Stimulated activated CD8-positive, alpha-beta memory T cell treated with anti-CD3 and anti-CD28 coated beads, Interleukin-15, amount 100 ng/mL, for 1 hour (primary cell): ENCODE measurements around the gene GPR149.

Experiments
- DNase-seq: peaks from one replicate; pipeline ENCODE4 v3.0.0-alpha.2; 2020; ENCODE audit warnings: low read depth

GPR149 gene

DNA sequence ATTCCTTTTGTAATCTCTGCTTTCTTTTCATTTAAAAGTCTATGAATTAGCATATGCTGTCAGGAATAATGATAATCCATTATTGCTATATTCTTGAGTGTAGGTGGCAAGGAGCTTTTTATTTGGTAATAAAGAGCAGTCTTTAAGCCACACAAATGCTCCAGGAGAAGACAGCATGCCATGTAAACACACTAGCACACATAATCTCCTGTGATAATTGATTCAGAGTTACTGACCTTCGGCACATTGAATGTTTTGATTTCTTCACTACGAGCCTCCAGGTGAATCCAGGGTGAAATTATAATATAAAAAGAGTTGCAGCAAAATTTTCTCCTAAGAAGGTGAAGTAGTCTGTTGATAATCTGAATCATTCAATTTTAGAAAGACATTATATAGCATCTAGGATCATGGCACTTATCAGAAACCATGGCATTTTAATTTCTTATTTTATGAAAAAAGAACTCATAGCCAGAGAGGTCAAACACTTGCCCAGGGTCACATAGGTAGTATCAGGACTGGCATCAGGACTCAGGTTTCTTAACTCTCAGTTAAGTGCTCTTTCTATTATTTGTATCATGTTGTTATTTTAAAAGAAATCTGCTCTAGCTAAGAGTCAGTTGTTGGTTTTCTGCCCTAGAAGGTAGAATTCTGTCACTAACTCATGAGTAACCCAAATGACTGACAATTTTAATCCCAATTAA, 84.4 kb downstream of the GPR149 start:
- no peak for DNase-seq

DNA sequence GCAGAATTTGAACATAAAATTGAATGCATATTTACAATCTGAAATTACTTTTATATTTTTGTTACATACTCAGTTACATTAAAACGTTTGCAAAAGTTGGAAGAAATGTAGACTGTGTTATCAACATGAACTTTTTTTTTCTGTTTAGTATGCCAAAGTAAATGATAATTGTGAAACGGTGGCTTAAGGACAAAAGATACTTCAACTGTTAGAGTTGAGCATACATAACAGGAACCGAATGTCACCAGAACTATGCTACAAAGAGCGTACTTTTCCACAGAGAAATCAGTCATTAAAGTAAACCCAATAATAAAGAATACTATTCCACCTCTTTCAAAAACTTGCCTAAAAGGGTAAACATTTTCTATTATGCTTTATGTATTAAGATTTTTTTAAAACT, 91.4 kb downstream of the GPR149 start:
- DNase-seq = no peak

DNA sequence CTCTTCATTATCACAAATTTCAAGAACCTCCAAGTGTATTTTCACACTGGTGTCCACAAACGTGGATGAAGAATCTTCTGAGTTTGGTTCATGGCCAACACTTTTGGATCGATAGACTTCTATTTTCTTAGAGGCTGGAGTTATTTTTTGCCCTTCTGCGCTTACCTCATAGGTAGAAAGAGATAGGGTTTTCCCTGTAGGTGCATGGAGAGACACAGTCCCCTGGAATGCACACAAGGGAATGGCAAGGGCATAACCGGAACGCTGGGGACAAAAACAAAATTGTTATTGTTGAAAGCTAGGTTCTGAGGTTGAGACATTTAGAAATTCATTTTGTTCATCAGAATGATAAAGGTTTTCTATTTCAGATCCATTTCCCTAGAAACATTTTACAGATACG, 92.0 kb downstream of the GPR149 start:
- no peak for DNase-seq

DNA sequence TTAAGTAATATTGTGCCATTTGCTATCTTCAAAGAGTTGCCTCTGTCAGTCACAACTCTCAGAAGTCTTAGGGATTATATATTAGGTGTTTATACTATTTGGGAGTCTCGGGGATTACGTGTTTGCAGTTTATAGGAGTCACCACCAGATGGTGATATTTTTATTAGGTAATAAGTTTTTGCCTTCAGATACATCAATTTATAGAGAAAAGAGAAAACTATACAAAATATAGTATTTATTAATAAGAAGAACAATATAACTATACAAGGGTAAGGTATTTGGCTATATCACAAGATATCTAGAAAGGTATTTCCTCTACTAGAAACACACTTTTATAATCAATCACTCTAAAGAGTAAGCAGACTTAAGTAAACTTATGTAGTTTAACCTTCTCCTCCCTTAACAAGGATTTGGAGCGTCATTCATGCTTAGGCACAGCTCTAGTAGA, 95.0 kb downstream of the GPR149 start:
- no peak for DNase-seq

DNA sequence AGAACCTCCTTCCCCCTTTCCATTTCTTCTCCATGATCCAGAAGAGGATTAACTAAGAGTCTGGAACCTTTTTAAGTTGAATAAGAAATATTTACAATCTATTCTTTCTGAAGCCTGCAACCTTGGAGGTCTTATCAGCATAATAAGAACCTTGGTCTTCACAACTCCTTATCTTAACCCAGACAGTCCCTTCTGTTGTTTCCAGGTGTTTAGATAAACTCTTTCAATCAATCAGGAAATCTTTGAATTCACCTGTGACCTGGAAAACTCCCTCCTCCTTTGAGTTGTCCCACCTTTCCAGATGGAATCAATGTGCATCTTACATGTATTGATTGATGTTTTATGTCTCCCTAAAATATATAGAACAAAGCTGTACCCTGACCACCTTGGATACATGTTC, 102.1 kb downstream of the GPR149 start:
- DNase-seq = no peak

DNA sequence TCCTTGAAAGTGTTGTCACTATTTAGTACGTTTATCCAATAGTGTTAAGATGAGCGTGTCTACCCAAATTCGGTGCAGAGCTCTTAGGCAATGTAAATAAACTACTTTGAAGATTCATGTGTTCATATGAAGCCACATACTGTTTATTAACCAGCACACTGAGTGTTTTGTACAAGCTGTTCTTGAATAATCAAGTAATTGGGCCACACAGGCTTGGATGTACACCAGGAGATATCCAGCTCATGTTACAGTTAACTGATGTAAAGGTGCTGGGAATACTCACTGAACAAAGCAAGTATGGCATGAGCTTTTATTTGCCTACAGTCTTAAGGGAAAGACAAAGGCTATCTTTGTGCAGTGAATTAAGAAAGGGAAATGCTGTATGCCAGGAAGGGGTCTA, 105.1 kb downstream of the GPR149 start:
- DNase-seq = no peak

DNA sequence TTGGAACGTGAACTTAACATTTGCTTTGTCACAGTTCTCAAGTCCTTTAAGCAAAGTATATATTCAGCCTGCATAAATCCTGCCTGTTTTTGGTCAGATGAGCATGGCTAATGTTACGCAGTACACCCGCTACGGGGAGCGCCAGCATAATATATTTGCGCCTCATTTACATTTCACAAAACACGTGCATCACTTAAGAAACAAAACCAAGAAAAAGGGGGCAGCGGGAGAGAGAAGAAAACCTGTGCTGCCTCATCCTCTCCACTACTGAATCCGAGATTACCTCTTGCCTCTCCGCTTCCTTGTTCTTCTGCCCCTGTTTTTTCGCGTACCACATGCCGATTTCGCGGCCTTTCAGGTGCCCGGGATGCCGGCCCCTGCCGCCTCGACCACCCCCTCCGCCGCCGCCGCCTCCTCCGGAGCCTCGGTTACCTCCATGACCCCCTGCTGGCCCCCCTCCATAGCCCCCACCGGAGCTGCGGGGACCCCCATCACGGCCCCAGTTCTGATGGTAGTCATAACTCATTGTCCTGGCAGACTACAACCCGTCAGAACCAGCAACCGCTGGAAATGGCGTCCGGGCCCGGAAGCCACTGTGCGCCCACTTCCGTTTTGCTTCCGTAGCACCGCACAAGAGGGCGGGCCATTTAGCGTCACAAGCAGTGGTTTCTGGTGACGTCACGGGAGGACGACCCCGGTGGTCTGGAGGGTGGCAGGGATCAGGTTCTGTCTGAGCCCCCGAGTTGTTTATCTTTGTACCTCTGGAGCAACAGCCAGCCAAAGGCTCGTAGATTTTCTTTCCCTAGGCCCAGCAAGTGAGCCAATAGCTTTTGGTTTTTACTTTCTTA, 105.9 kb downstream of the GPR149 start, which contains the start of gene DHX36:
DHX36 (minus strand) TSS at position 597 of the 848 bp plus-strand sequence; CDS start at position 526, 71 bp downstream.
- DNase-seq = peak; percentile 86

DNA sequence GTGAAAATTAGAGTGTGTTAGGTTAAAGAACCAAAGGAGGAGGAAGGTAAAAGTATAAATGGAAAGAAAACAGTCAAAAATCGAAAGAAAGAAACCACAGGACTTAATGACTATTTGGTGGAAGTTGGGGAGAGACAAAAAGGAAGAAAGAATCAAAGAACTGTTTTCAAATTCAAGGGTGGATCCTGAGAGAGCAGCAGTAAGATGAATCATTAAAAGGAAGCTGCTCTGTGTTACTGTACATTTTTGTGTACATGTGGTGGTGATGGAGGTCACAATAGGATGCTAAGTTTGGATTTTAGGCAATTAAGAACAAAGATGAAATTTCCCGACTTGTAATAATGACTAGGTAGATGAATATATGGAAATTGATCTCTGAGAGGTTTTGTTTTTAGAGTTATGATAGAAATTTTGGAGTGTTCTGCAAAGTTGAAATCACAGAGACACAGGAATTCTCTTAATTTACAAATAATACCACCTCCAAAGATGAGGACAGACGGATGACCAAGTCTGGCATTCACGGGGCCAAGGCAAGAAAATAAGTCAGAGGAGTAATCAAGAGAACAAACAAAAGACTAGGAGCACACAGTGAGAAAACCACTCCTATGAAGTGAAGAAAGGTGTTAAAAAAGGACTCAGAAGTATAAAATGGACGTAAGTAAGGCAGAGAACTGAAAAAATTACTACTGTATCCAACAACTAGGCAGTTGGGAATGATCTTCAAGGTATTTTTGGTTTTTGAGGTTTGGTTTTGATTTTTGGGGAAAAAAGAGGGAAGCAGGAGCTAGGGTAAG, 112.8 kb downstream of the GPR149 start:
- no peak for DNase-seq

DNA sequence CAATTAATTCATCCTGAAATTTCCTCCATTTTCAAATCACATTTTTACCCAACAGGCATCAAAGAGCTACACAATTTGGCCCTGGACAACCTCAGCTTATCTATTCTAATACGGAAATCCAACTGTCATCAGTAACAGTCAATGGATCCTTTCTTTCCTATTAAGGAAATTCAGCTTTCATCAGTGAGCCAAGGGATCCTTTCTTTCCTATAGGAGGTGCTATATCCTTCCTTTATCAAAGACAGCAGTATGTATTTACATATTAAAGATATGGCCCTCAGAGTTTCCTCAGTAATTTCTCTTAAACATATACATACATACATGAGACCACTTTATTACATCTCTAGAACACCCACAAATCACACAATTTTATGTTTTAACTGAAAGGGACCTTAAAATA, 115.8 kb downstream of the GPR149 start:
- no peak for DNase-seq

DNA sequence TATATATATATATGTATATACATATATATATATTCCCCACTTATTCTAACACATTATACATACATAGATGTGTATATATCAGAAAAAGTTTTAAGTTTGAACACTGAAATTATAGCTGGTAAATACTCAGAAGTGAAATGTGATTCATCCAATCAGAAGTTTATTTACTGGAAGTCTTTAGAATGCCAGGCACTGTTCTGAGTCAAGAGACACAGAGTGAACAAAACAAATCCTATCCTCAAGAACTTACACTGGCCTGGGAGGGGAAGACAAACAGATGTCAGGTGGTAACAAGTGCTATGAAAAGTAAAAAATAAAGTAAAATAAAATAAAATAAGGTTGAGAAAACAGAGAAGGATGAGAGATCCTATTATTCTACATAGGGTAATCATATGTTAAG, 119.2 kb downstream of the GPR149 start:
- DNase-seq = no peak

DNA sequence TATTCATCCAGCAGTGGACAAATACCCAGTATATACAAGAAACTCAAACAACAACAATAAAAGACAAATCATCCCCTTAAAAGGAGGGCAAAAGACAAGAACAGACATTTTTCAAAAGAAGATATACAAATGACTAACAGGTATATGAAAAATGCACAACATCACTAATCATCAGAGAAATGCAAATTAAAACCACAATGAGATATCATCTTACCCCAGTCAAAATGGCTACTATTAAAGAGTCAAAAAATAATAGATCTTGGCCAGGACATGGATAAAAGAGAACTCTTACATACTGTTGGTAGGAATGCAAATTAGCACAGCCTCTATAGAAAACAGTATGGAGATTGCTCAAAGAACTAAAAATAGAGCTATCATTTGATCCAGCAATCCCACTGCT, 122.6 kb downstream of the GPR149 start:
- DNase-seq = no peak

DNA sequence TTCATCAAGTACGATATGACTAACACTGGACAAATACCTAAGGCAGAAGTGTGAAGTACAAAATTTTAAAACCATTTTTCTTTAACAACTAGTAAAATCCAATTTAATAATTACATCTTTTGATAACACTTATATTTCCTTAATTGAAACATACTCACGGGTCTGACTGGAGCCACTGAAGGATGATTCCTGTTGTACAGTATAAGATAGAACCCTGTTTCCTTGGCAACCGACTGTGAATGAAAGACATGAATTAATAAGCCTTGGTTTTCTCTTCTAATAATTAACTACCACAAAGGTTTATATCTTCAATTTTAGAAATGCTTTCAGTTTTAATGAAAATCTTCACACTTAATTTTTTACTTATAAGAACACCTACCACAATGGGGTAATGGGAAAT, 125.1 kb downstream of the GPR149 start:
- no peak for DNase-seq

DNA sequence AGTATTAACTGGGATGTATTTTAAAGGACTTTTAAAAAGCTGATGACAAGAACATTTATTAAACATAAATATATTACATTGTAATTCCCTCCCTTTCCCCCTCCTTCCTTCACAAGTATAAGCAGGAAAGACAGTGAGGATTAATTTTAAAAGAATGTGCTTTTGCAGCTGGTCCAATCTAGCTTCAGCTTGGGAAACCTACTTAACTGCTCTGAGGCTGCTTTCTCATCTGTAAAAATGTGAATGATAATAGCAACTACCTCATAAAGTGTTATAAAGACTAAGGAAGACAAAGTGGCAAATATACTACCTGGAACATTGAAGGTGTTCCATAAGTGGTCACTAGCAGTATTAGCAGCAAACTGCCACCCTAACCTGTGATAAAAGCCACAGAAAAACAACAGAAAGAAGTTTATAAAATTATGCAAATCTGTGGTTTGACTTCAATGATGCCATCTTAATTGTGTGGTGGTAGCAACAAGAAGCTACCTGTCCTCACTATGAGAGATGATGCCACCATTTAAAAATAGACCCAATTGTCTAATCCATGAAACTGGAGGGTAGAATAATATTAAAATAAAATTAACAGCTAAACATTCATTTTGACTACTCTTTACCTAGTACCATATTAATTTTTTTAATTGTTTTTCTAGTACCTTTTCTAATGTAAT, 125.7 kb downstream of the GPR149 start:
- DNase-seq = no peak

DNA sequence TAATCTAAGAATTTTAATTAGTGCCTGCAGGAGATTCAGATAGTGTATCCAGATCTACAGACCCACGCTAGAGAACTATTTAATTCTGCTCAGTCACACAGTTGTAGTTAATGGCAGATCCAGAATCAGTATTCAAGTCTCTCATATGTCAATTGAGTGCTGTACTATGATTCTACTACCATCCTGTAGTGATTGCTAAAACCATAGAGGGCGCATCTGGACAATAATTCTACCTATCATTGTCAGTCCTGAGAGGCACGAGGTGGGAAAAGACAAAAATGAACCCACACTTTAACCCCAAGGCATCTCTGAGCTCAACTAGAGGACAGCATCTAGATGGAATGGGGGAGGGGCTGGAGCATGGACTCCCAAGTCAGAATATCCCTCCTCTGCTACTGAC, 128.4 kb downstream of the GPR149 start:
- no peak for DNase-seq

DNA sequence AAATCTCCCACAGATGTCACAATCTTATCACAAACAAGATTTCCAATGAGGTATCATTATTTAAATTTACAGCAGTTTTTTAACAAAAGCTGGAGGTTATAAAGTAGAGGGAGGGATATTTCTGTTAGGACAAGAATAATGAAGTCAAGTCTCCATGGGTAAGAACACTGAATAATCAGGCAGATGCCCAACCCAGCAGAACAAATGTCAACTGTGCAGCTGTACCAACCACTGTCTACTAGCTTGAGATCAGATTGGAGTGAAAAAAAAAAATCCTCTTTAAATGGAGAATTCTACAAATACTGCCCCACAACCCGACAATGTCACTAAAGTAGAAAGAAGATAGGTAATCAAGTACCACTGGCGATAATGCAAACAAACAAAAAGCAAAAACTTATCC, 136.0 kb downstream of the GPR149 start:
- DNase-seq = no peak

DNA sequence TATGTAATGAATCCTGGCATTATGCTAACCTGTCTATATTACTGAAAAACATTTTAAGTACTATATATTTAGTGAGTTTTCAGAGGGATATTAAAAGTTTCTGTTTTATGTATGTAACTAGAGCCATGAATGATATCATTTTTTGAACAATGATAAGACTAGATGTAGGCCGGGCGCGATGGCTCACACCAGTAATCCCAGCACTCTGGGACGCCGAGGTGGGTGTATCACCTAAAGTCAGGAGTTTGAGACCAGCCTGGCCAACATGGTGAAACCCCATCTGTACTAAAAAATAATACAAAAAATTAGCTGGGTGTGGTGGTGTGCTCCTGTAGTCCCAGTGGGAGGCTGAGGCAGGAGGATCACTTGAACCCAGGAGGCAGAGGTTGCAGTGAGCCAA, 139.8 kb downstream of the GPR149 start:
- DNase-seq = no peak
